RWPE1 (cell line): ENCODE results near the gene PEX26.
A peak's percentile ranks its signal among the peaks of the same experiment; 100 is the strongest.

ENCODE experiments used
- CTCF ChIA-PET: fragments of 350-600 bp; sonication (Branson Sonifier 250); formaldehyde crosslinking; extraction: SDS; loops from one replicate; lab custom pipeline; 2021; lab: Yijun Ruan, JAX
- POLR2A ChIA-PET: fragments of 400-600 bp; formaldehyde crosslinking; extraction: SDS; loops from one replicate; lab custom pipeline; 2020; ENCODE audit warnings: antibody characterized with exemption; ENCODE audit not compliant: low non-redundant PET; lab: Yijun Ruan, JAX
- DNase-seq: peaks from one replicate; pipeline ENCODE4 v3.0.0; 2012; ENCODE audit warnings: low spot score
- H3K27ac ChIP-seq: fragments of 450-650 bp; 2 replicates; pipeline ENCODE4 v1.5.1; 2017
- TF ChIP-seq, protein P1 (sequence below): fragments of 450-650 bp; conservative IDR thresholded peaks from 2 replicates; pipeline ENCODE4 v1.5.1; 2017; ENCODE audit warnings: low read depth, mild to moderate bottlenecking

PEX26 gene

DNA sequence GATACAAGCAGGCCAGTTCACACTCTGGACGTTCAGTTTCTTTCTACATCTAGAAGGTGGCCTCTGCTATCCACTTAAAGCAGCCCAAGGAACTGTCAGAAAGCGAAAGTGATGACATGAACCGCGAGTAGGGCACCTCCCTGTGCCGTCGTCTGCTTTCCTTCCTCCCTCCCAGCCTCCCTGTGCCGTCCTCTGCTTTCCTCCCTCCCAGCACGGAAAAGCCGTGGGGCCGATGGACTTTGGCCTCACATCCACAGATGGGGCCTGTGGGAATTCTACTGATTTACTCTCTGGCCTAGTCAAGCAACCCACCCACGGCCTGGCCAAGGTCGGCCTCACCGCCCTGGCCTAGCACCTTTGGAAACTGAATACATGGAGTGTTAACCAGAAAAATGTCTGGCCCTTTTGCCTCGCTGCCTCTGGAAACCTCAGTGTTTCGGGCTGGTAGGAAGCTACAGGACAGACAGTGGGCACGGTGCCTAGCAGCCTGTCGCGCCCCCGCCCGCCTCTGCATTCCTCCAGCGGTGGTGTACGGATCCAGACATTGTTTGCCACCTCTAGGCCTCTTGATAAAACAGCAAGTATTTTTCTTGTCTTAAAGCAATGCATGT, 14.2 kb downstream of the PEX26 start:
- peak overlapping the region; percentile 81 for H3K27ac ChIP-seq
- POLR2A ChIA-PET: no interaction called here
- CTCF ChIA-PET: no interaction called here
- TF ChIP-seq, protein P1, sequence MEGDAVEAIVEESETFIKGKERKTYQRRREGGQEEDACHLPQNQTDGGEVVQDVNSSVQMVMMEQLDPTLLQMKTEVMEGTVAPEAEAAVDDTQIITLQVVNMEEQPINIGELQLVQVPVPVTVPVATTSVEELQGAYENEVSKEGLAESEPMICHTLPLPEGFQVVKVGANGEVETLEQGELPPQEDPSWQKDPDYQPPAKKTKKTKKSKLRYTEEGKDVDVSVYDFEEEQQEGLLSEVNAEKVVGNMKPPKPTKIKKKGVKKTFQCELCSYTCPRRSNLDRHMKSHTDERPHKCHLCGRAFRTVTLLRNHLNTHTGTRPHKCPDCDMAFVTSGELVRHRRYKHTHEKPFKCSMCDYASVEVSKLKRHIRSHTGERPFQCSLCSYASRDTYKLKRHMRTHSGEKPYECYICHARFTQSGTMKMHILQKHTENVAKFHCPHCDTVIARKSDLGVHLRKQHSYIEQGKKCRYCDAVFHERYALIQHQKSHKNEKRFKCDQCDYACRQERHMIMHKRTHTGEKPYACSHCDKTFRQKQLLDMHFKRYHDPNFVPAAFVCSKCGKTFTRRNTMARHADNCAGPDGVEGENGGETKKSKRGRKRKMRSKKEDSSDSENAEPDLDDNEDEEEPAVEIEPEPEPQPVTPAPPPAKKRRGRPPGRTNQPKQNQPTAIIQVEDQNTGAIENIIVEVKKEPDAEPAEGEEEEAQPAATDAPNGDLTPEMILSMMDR: no peak
- no peak for DNase-seq

DNA sequence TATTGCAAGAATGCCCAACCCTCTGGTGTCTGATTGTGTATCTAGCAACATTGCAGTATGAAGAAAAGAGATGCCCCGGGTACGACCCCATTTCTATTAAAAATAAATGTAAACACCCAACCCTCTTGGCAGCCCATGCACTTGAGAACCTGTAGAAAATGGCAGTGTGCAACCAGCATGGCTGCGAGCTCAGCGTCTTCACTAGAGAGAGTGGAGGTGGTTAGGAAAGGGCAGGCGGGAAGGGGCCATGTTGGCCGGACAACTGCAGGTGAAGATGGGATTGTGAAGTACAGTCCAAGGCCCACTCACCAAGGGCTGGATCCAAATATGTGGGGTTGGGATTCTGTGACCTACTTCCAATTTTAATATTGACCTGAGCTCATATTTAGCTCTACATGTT, 15.9 kb downstream of the PEX26 start:
- CTCF ChIA-PET: interaction anchor here (0.6 kb wide), 1 partner anchor 56 kb away, joined by 5 read pairs; no protein-coding TSS in a partner anchor
- POLR2A ChIA-PET: no interaction called here
- no peak for DNase-seq
- TF ChIP-seq, protein P1: no peak
- no peak overlapping the region for H3K27ac ChIP-seq

DNA sequence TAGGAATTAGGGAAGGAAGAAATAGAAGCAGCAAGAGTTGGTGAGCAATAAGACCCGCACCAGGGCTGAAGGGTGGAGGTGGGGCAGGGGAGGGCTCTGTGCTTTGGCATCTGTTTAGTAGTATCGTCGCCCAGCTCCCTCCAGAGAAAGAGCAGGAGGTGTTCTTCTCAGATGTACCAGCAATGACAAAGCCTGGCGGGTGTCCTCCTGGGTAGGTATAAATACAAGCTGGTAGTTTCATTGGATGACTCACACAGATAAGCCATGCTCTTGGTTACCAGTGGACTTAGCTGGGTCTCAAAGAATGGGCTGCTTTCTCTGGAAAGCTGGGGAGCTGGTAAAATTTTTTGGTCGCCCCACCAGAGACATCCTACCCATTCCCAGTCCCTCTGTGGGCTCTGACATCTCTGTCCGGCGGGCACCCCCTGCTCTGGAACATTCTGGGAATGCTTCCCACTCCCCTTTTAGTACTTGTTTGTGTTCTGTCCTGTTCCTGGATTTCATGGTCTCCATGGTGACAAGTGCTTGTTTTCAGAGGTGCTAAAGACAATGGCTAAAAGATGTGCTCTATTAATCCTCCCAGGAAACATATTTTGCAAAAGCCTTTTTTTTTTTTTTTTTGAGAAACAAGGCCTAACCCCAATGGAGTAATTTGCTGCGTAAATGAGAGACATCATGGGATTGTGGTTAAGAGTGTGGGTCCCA, 17.5 kb downstream of the PEX26 start:
- no peak overlapping the region for H3K27ac ChIP-seq
- ChIA-PET CTCF (no interaction called here), POLR2A (no interaction called here)
- TF ChIP-seq, protein P1: no peak
- no peak for DNase-seq

GRCh38 chr22:18096823-18097222, 19.0 kb downstream of the PEX26 start:
- TF ChIP-seq, protein P1: no peak
- POLR2A ChIA-PET: no interaction called here
- CTCF ChIA-PET: no interaction called here
- no peak overlapping the region for H3K27ac ChIP-seq
- DNase-seq: no peak

GRCh38 chr22:18100781-18101180, 23.0 kb downstream of the PEX26 start:
- DNase-seq: no peak
- no peak overlapping the region for H3K27ac ChIP-seq

DNA sequence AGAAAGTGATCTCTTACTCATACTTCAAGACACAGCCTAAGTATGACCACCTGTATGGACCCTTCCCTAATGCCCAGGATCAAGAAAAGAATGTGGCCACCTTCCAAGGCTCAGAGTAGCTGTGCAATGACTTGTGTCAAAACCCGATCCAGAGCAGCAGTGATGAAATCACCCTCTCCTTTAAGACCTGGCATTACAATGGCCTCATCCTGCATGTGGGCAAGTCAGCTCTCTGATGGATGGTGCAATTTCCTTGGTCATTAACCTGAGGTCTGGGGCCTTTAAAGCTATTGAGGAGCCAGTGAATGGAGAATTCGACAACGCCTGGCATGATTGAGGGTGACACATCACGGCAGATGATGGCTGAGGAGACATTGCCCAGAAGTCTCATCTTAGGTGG, 23.7 kb downstream of the PEX26 start:
- POLR2A ChIA-PET: no interaction called here
- CTCF ChIA-PET: no interaction called here
- H3K27ac ChIP-seq: no peak overlapping the region
- TF ChIP-seq, protein P1: no peak
- no peak for DNase-seq

More at GRCh38 chr22:18100781-18101180, 23.0 kb downstream of the PEX26 start:
- ChIA-PET POLR2A (no interaction called here), CTCF (no interaction called here)
- TF ChIP-seq, protein P1: no peak
